Activated naive CD4-positive, alpha-beta T cell treated with anti-CD3 and anti-CD28 coated beads, Interleukin-2, amount 50 U/mL, for 72 hours (primary cell): ENCODE measurements around the gene DIP2C. TPM values are rescaled to one million over a fixed set of nuclear protein-coding genes. Genes with fewer than 3 reads are reported as not detected.
"Not testable (repeated sequence)": the region's sequence is repeated elsewhere in the genome, so short reads cannot be mapped to it uniquely, and the experiment has no call there.

Experiments used
- ATAC-seq, 2 donors: fragments of 150-1000 bp; cut with Tn5 transposase; 2 replicates each; pipeline ENCODE4 v1.10.0; 2021; ENCODE audit warnings: mild to moderate bottlenecking in 2 of 2, moderate library complexity in 2 of 2
- DNase-seq, 2 donors: peaks; one replicate each; pipeline ENCODE4 v3.0.0; 2021 to 2022; ENCODE audit warnings: low spot score in 2 of 2
- H3K27ac Mint-ChIP-seq, 2 donors: one replicate each; pipeline ENCODE4 v1.8.0; 2022; ENCODE audit warnings: mild to moderate bottlenecking in 2 of 2, mixed read lengths in 2 of 2
- H3K36me3 Mint-ChIP-seq, 2 donors: one replicate each; pipeline ENCODE4 v1.8.0; 2022; ENCODE audit warnings: mixed read lengths in 2 of 2
- H3K9me3 Mint-ChIP-seq, 2 donors: one replicate each; pipeline ENCODE4 v1.8.0; 2022; ENCODE audit warnings: mixed read lengths in 2 of 2
- total RNA-seq, 2 donors: library from RNA; stranded (reverse); gene quantifications; one replicate each; pipeline ENCODE4 v1.2.3, GENCODE V29; 2022

The DIP2C gene
- total RNA-seq, 2 donors from 2014 or later = 0.55 to 1.7 TPM

GRCh38 chr10:657816-658350 is 31.6 kb downstream of the DIP2C start:
- H3K9me3 Mint-ChIP-seq, ATAC-seq, H3K36me3 Mint-ChIP-seq, H3K27ac Mint-ChIP-seq, DNase-seq: not testable (repeated sequence)

GRCh38 chr10:656883-657282 is 32.6 kb downstream of the DIP2C start:
- DNase-seq (no peak), ATAC-seq (no peak)
- no peaks in the 10 kb centered on the region for H3K9me3 Mint-ChIP-seq
- no peaks in the 10 kb centered on the region for H3K36me3 Mint-ChIP-seq
- no peak overlapping the region for H3K27ac Mint-ChIP-seq

DNA sequence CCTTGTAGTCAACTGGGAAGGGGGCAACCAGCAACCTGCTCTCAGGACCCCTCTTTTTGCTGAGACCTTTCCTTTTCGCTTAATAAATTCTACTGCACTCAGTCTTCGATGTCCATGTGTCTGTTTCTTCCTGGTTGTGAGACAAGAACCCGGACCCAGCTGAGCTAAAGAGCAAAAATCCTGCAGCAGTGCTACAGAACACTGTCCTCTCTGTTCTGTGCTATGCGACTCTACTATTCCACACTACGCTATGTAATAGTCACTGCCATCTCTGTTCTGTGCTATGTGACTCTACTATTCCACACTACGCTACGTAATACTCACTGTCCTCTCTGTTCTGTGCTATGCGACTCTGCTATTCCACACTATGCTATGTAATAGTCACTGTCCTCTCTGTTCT is 34.3 kb downstream of the DIP2C start:
- DNase-seq (no peak), ATAC-seq (no peak)
- no peak overlapping the region for H3K27ac Mint-ChIP-seq
- no peaks in the 10 kb centered on the region for H3K36me3 Mint-ChIP-seq
- no peaks in the 10 kb centered on the region for H3K9me3 Mint-ChIP-seq

GRCh38 chr10:654647-654996 is 34.8 kb downstream of the DIP2C start:
- ATAC-seq = no peak
- no peak for DNase-seq
- Mint-ChIP-seq H3K27ac (no peak overlapping the region), H3K9me3 (no peaks in the 10 kb centered on the region), H3K36me3 (no peaks in the 10 kb centered on the region)

- Mint-ChIP-seq H3K9me3 (no peaks in the 10 kb centered on the region), H3K36me3 (no peaks in the 10 kb centered on the region), H3K27ac (no peak overlapping the region)
- ATAC-seq (no peak), DNase-seq (no peak)
Measured at GRCh38 chr10:653991-654646, 35.3 kb downstream of the DIP2C start.

DNA sequence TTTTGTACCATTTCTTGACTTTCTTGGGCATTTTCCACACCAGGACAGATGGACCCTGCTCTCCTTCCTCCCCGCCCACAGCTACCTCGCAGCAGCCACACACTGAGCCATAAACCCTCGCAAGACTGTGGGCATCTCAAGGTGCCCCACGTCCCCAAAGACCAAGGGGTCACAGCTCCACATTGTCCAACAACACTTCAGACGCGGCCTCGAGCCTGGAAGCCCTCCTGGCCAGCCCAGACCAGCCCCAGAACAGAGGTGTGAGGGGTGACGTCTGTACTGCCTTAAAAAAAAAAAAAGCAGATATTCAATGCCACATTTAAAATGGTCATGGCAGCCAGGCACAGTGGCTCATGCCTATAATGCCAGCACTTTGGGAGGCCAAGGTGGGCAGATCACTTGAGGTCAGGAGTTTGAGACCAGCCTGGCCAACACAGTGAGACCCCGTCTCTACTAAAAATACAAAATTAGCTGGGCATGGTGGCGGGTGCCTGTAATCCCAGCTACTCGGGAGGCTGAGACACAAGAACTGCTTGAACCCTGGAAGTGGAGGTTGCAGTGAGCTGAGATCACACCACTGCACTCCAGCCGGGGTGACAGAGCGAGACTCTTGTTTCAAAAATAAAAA is 36.5 kb downstream of the DIP2C start:
- H3K9me3 Mint-ChIP-seq, H3K27ac Mint-ChIP-seq, DNase-seq, H3K36me3 Mint-ChIP-seq, ATAC-seq: not testable (repeated sequence)

- no peaks in the 10 kb centered on the region for H3K36me3 Mint-ChIP-seq
- no peak for DNase-seq
- H3K27ac Mint-ChIP-seq = no peak overlapping the region
- no peaks in the 10 kb centered on the region for H3K9me3 Mint-ChIP-seq
- ATAC-seq = no peak
Measured at GRCh38 chr10:652233-652632, 37.2 kb downstream of the DIP2C start.

GRCh38 chr10:651692-652091 is 37.8 kb downstream of the DIP2C start:
- Mint-ChIP-seq H3K27ac (no peak overlapping the region), H3K9me3 (no peaks in the 10 kb centered on the region), H3K36me3 (no peaks in the 10 kb centered on the region)
- ATAC-seq (no peak), DNase-seq (no peak)

DNA sequence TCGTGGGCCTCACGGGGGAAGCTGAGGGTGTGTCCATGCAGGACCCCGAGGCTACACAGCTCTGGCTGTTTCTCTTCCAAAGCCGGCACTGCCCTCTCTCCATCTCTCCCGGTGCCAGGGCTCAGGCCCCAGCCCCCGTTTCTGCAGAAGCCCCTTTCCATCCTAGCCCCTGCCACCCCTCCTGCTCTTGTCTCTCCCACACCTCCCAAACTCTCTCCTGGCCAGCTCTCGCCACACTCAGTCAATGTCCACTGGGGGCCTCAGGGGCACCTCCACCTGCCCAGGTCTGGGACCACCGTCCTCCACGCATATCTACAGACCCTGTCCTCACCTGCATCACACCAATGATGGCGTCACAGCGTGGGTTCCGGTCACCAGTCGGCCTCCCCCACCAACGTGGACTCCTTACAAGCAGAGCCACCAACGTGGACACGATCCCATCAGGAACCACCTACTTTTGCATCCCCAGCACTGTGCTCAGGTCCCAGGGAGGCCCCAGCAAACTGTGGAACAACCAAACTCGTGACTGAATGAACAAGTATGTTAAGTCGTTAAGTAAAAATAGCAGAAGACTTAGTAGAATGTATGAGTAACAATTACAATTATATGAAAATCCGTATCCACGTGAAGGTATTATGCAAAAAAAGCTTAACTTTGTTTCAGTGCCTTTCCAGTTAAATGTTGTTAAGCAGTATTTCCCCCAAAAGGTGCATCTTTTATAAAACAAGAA is 38.4 kb downstream of the DIP2C start:
- no peak for DNase-seq
- H3K9me3 Mint-ChIP-seq = no peaks in the 10 kb centered on the region
- no peaks in the 10 kb centered on the region for H3K36me3 Mint-ChIP-seq
- ATAC-seq = no peak
- no peak overlapping the region for H3K27ac Mint-ChIP-seq

DNA sequence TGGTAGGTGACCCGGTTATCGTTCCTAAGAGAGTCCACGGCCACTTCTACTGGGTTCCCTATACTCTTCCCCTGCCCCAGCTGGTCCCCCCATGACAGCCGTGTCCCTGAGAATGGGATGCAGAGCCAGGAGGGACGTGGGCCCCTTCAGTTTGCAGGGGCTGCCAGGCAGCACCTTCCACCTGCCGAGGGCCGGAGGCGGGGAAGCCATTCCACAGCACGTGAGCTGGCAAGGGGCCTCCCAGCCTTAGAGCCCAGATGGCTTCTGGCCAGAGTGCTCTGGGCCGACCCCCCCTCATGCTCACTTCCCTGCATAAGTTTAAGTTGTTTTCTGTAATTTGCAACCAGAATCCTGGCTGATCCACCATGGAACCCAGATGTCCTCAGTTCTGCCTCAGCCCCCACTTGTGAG is 39.0 kb downstream of the DIP2C start:
- H3K36me3 Mint-ChIP-seq = no peaks in the 10 kb centered on the region
- ATAC-seq (no peak), DNase-seq (no peak)
- no peaks in the 10 kb centered on the region for H3K9me3 Mint-ChIP-seq
- no peak overlapping the region for H3K27ac Mint-ChIP-seq

DNA sequence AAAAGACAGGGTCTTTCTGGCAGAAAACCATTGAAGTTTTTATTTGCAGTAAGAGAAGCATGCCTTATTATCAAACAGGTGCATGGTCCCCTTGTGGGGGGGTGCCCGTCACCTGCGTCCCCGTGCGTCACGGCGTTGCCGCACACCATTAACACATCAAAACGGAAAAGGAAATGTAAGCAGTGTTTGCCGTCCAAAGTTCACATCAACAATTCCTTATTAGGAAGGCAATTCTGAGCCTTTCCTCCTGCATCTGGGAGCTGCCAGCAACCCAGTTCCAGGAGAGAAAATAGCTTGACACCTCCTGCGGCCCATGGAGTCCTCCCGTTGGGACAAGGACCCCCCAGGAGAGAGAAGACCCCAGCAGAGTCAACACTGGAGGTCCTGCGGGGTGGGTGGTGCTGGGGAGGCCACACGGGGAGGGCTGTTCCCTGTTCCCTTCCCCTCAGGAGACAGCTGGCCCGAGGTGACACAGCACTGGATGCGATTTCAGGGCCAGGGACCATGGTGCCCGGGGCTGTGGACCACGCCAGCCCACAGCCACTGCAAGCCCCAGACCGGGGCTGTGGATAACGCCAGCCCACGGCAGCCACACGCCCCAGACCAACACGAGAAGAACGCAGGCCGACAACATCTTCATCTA is 39.5 kb downstream of the DIP2C start:
- Mint-ChIP-seq H3K27ac (no peak overlapping the region), H3K36me3 (no peaks in the 10 kb centered on the region), H3K9me3 (no peaks in the 10 kb centered on the region)
- DNase-seq (peak in 1 of 2 donors; percentile 2), ATAC-seq (no peak)

DNA sequence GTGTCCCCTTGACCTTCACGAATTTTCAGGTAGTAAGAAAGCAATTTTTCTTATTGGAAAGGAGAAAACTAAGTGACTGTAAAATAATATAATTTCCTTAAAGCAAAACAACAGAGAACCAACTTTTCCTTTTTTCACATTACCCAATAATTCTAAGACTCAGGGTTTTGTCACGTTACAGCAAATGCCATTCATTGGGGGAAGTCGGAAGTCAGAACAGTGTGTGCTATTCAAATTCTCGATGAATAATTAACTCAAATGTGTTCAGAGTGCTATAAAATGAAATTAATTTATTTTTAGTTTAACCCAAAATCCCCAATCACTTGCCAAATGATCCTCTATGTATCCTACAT is 40.0 kb downstream of the DIP2C start:
- Mint-ChIP-seq H3K36me3 (no peaks in the 10 kb centered on the region), H3K27ac (no peak overlapping the region), H3K9me3 (peaks cover 0 to 3% of the 10 kb centered on the region in 2 donors)
- DNase-seq (no peak), ATAC-seq (no peak)

DNA sequence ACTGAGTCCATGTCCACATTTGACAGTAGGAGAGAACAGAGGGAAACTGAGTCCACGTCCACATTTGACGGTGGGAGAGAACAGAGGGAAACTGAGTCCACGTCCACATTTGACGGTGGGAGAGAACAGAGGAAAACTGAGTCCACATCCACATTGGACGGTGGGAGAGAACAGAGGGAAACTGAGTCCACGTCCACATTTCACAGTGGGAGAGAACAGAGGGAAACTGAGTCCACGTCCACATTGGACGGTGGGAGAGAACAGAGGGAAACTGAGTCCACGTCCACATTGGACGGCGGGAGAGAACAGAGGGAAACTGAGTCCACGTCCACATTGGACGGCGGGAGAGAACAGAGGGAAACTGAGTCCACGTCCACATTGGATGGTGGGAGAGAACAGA is 42.4 kb downstream of the DIP2C start:
- H3K36me3 Mint-ChIP-seq, H3K27ac Mint-ChIP-seq, ATAC-seq, H3K9me3 Mint-ChIP-seq, DNase-seq: not testable (repeated sequence)

- peaks cover 0 to 3% of the 10 kb centered on the region in 2 donors for H3K9me3 Mint-ChIP-seq
- no peaks in the 10 kb centered on the region for H3K36me3 Mint-ChIP-seq
- ATAC-seq (no peak), DNase-seq (no peak)
- H3K27ac Mint-ChIP-seq = no peak overlapping the region
Measured at GRCh38 chr10:646118-646524, 43.3 kb downstream of the DIP2C start.

DNA sequence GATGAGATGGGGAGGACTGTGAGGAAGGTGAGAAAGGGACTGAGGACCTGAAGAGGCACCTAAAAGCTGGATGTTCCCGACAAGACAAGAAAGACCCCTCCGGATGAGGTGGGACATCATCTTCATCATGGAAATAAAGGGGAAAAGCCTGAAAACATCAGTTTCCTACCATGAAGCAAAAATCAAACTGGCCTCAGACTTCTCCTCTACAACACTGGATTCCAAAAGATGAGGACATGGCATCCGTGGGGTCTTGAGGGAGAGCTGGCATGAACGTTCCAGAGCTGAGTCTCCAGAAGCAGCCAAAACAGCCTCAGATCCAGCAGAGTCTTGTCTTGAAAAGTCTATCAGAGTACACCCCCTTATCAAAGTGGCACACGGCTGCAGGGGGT is 44.5 kb downstream of the DIP2C start:
- Mint-ChIP-seq H3K9me3 (peaks cover 0 to 3% of the 10 kb centered on the region in 2 donors), H3K36me3 (no peaks in the 10 kb centered on the region), H3K27ac (no peak overlapping the region)
- ATAC-seq (no peak), DNase-seq (no peak)

DNA sequence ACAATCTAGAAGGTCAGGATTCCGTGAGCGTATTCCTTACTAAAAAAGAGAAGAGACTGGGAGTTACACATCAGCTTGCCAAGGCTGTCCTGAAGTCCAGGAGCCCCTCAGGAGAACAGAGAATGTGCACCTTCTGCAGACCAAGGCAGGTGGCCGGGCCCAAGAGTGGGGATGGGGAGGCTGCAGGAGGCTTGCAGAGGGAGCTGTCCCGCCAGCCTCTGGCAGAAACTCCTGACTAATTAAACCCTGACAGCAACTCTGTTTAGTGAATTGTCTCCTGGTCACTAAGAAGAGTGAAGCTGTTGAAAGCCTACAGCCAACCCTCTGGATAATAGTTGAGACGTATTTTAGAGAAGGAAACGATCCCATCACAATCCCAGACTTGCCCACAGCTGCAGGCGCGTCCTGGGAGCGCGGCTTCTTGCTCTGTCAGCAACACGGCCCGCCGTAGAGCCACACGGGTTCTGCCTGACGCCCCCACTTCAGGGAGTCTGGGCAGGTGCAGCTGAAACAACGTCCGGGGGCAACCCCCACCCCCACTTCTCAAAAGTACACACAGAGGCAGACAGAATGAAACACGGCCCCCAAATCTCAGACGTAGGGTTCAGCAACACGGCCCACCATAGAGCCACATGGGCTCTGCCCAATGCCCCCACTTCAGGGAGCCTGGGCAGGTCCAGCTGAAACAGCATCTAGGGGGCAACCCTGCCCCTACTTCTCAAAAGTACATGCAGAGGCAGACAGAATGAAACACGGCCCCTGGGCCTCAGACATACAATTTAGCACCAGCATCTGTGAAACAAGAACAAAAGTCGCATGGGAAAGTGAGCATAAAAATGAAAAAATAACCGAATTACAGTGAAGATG is 45.2 kb downstream of the DIP2C start:
- DNase-seq = no peak
- Mint-ChIP-seq H3K9me3 (peaks cover 0 to 3% of the 10 kb centered on the region in 2 donors), H3K27ac (peak overlapping the region in 1 of 2 donors; percentile 25)

More for the DNA sequence above, 45.2 kb downstream of the DIP2C start:
- ATAC-seq = no peak
- no peaks in the 10 kb centered on the region for H3K36me3 Mint-ChIP-seq
